Neutrophil (primary cell): ENCODE measurements around the gene ZNF780A.

Source experiments
- H3K27ac ChIP-seq: fragments of 200-600 bp; sonication (generic); 2 replicates; pipeline ENCODE4 v1.5.1; 2016; ENCODE audit warnings: mild to moderate bottlenecking, moderate library complexity
- H3K27me3 ChIP-seq: fragments of 200-600 bp; sonication (generic); 2 replicates; pipeline ENCODE4 v1.6.0; 2016; ENCODE audit warnings: mild to moderate bottlenecking
- H3K36me3 ChIP-seq: fragments of 200-600 bp; sonication (generic); 2 replicates; pipeline ENCODE4 v1.5.1; 2017
- H3K4me1 ChIP-seq, 2 experiments: fragments of 200-600 bp in 1 of 2; sonication (generic) in 1 of 2; 1 replicate in 1 of 2; 2 replicates in 1 of 2; pipeline versions ENCODE4 v1.5.1 to v1.6.1; 2013 to 2016; ENCODE audit warnings: low read depth in 1 of 2, low read length in 1 of 2, mild to moderate bottlenecking in 1 of 2, moderate library complexity in 1 of 2; ENCODE audit not compliant: control insufficient read depth in 1 of 2, insufficient read depth in 1 of 2
- H3K4me3 ChIP-seq, 2 experiments: fragments of 200-600 bp in 1 of 2; sonication (generic) in 1 of 2; 1 replicate in 1 of 2; 2 replicates in 1 of 2; pipeline ENCODE4 v1.5.1; 2013 to 2016; ENCODE audit warnings: low read depth in 1 of 2, low read length in 1 of 2, mild to moderate bottlenecking in 1 of 2, moderate library complexity in 1 of 2
- H3K9me3 ChIP-seq: fragments of 200-600 bp; sonication (generic); 2 replicates; pipeline ENCODE4 v1.5.1; 2016
- TF ChIP-seq, protein P1 (sequence below): fragments of 200-600 bp; sonication (generic); IDR thresholded peaks from 2 replicates; pipeline ENCODE4 v1.5.1; 2016; ENCODE audit warnings: antibody characterized with exemption

ZNF780A gene

DNA sequence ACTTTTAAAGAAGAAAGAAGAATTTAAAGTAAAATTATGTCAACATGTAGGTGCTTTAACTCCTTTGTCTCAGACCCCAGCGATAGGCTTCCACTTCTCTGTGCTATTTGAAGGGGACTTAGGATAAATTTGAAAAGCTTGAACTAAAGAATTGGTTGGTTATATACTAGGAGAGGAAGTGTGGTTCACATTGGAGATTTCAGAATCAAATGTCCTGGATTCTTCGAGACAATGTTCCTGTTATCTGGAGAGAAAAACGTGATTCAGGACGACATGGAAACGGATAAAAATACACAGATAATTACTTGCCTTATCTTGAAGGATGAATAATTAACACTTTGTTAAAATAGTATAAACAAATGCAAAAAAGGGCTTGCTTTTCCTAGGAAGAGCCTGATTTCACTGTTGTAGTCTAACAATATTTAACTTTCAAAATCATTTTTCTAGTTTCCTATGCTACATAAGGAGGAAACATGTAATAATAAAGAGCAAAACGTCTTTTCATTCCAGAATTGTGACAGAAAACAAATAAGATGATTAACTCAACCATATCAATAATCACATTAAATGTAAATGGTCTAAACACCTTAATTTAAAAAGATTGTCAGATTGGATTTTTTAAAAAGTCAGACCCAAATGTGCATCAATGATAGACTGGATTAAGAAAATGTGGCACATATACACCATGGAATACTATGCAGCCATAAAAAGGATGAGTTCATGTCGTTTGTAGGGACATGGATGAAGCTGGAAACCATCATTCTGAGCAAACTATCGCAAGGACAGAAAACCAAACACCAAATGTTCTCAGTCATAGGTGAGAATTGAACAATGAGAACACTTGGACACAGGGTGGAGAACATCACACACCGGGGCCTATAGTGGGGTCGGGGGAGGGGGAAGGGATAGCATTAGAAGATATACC, 724 bp upstream of the ZNF780A start:
- Histone ChIP-seq H3K36me3 (no peaks in the 10 kb centered on the region), H3K27me3 (peaks cover 43% of the 10 kb centered on the region), H3K9me3 (no peaks in the 10 kb centered on the region), H3K27ac (peak overlapping the region; percentile 90), H3K4me1 (peaks cover 24 to 32% of the 10 kb centered on the region in 2 experiments), H3K4me3 (peak overlapping the region; percentile 76 to 97)
- TF ChIP-seq, protein P1, sequence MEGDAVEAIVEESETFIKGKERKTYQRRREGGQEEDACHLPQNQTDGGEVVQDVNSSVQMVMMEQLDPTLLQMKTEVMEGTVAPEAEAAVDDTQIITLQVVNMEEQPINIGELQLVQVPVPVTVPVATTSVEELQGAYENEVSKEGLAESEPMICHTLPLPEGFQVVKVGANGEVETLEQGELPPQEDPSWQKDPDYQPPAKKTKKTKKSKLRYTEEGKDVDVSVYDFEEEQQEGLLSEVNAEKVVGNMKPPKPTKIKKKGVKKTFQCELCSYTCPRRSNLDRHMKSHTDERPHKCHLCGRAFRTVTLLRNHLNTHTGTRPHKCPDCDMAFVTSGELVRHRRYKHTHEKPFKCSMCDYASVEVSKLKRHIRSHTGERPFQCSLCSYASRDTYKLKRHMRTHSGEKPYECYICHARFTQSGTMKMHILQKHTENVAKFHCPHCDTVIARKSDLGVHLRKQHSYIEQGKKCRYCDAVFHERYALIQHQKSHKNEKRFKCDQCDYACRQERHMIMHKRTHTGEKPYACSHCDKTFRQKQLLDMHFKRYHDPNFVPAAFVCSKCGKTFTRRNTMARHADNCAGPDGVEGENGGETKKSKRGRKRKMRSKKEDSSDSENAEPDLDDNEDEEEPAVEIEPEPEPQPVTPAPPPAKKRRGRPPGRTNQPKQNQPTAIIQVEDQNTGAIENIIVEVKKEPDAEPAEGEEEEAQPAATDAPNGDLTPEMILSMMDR = no peak

DNA sequence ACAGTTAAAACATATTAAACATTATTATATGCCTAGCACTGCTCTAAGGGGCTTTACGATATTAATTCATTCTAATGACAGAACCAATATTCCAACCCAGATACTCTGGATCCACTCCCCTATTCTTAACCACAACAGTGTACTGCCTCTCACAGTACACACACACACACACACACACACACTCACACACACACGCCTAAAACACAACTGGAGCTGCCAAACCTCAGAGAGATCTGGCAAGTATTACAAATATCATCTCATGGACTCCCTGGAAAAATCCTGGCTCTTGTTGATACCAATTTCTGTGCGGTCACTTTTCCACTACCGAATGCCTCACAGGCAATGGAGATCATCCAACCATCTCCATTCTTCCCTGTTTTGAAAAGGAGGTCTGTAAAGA, 1.3 kb downstream of the ZNF780A start:
- Histone ChIP-seq H3K27me3 (peaks cover 23% of the 10 kb centered on the region), H3K36me3 (no peaks in the 10 kb centered on the region), H3K4me3 (peak overlapping the region; percentile 76 to 97), H3K27ac (peak overlapping the region; percentile 90), H3K9me3 (no peaks in the 10 kb centered on the region), H3K4me1 (peaks cover 33 to 48% of the 10 kb centered on the region in 2 experiments)
- TF ChIP-seq, protein P1 = no peak

DNA sequence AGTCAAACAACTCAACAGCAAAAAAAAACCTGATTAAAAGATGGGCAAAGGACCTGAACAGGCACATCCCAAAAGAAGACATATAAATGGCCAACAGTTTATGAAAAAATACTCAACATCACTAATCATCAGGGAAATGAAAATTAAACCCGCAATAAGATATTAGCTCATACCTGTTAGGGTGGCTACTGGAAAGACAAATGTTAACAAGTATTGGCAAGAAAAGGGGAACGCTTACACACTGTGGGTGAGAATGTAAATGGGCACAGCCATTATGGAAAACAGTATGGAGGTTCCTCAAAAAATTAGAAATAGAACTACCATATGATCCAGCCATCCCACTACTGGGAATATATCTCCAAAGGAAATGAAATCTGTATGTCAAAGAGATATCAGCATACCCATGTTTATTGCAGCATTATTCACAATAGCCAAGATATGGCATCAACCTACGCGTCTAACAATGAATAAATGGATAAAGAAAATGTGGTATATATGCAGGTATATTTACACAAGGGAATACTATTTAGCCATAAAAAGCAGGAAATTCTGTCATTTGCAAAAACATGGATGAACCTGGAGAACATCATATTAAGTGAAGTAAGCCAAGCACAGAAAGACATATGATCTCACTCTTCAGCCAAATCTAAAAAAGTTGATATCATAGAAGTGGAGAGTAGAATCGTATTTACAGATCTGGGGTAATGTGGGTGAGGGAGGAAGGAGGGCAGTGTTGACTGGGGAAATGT, 2.3 kb downstream of the ZNF780A start:
- TF ChIP-seq, protein P1 = no peak
- Histone ChIP-seq H3K27me3 (peaks cover 13% of the 10 kb centered on the region), H3K4me1 (peaks cover 39 to 53% of the 10 kb centered on the region in 2 experiments), H3K27ac (no peak overlapping the region), H3K9me3 (no peaks in the 10 kb centered on the region), H3K36me3 (peaks cover 5% of the 10 kb centered on the region), H3K4me3 (no peak overlapping the region)

DNA sequence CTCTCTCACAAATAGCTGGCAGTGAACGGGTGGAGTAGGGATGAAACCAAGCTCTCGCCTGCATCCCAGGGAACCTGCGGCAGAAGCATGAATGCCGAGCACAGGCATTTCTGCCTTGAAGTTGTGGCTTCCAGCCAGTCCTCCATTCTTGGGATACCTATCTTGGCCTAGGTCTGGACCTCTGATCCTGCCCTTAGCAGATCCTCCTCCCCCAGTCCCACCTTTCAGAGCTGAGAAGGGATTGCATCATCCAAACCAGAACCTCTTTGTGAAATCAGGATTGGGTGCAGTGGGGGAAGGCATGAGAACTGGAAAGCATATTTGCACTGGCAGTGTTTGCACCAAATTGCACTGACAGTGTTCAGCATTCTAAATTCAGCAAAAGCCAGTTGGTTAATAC, 5.8 kb downstream of the ZNF780A start:
- TF ChIP-seq, protein P1 = no peak
- Histone ChIP-seq H3K36me3 (peaks cover 16% of the 10 kb centered on the region), H3K4me3 (no peak overlapping the region), H3K27ac (peak overlapping the region; percentile 60), H3K9me3 (no peaks in the 10 kb centered on the region), H3K27me3 (no peaks in the 10 kb centered on the region), H3K4me1 (peaks cover 60 to 77% of the 10 kb centered on the region in 2 experiments)

DNA sequence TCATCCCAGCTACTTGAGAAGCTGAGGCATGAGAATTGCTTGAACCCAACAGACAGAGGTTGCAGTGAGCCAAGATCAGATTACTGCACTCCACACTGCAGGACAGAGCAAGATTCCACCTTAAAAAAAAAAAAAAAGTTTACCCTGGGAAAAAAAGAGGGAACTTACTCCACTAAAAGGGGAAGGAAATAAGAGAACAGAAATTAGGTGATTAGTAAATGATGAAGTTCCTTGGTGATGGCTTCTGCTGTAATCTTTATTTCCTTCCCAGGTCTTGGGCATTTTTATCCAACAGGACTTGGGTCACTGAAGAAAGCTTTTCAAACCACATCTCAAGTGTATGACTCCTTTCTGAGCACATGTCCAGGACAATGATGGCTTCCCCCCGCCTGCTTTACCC, 9.3 kb downstream of the ZNF780A start:
- peak overlapping the region; percentile 30 to 42 for H3K4me3 ChIP-seq
- no peaks in the 10 kb centered on the region for H3K27me3 ChIP-seq
- peaks cover 28% of the 10 kb centered on the region for H3K36me3 ChIP-seq
- TF ChIP-seq, protein P1 = no peak
- H3K27ac ChIP-seq = peak overlapping the region; percentile 83
- H3K4me1 ChIP-seq = peaks cover 52 to 54% of the 10 kb centered on the region in 2 experiments
- no peaks in the 10 kb centered on the region for H3K9me3 ChIP-seq
